ENCODE measurements around the gene BANP.
A peak's percentile ranks its signal among the peaks of the same experiment; 100 is the strongest.
"Not testable (repeated sequence)": the region's sequence is repeated elsewhere in the genome, so short reads cannot be mapped to it uniquely, and the experiment has no call there.

BANP gene

GRCh38 chr16:88024491-88025085 is 73.4 kb downstream of the BANP start:
- H4K91ac ChIP-seq (ENCODE audit: low read length); H2BK5ac ChIP-seq (ENCODE audit: low read depth, low read length, poor library complexity, severe bottlenecking); H2AK5ac ChIP-seq (ENCODE audit: low read length, severe bottlenecking); H3K9me3 ChIP-seq (ENCODE audit: control insufficient read depth, low read length); H4K8ac ChIP-seq (ENCODE audit: low read length); H3K18ac ChIP-seq (ENCODE audit: low read depth in 1 of 2, low read length in 2 of 2); H3K4ac ChIP-seq (ENCODE audit: low read depth in 1 of 2, low read length in 2 of 2); H2AFZ ChIP-seq (ENCODE audit: low read depth, low read length); H3K4me2 ChIP-seq (ENCODE audit: low read length, poor library complexity, severe bottlenecking); H2BK120ac ChIP-seq (ENCODE audit: low read depth, low read length); H3K14ac ChIP-seq (ENCODE audit: low read length in 2 of 2); H3K27me3 ChIP-seq (ENCODE audit: control insufficient read depth in 1 of 2, insufficient read depth in 1 of 2, low read length in 2 of 2); H3K23ac ChIP-seq (ENCODE audit: low read length in 2 of 2): not testable (repeated sequence)
- Histone ChIP-seq H3K4me3 (ENCODE audit: insufficient read depth in 1 of 2, low read depth in 1 of 2, low read length in 2 of 2) (peak overlapping the region in 1 of 2 experiments; percentile 44), H2BK15ac (ENCODE audit: low read depth, poor library complexity, severe bottlenecking) (peak overlapping the region; percentile 19), H3K9ac (ENCODE audit: low read length) (peak overlapping the region; percentile 83), H2BK12ac (ENCODE audit: low read length in 2 of 2) (peak overlapping the region in 1 of 2 experiments; percentile 68), H3K36me3 (ENCODE audit: control insufficient read depth in 1 of 2, insufficient read depth in 2 of 2, low read depth in 1 of 2, low read length in 2 of 2) (peaks cover 7 to 43% of the 10 kb centered on the region in 2 experiments), H3K4me1 (ENCODE audit: control insufficient read depth, insufficient read depth, low read depth, low read length) (peaks cover 20% of the 10 kb centered on the region), H3K79me1 (replicated peaks; ENCODE audit: low read length, poor library complexity, severe bottlenecking) (peaks cover 30% of the 10 kb centered on the region), H3K27ac (ENCODE audit: low read length, poor library complexity, severe bottlenecking) (peak overlapping the region; percentile 34)
- WGBS = 76% methylated on average over 19 of the region's 21 CpGs
- DNase-seq = peak; percentile 50

GRCh38 chr16:88025086-88025492 is 73.9 kb downstream of the BANP start:
- Histone ChIP-seq H3K79me1 (replicated peaks; ENCODE audit: low read length, poor library complexity, severe bottlenecking) (peaks cover 29% of the 10 kb centered on the region), H3K4me1 (ENCODE audit: control insufficient read depth, insufficient read depth, low read depth, low read length) (peaks cover 18% of the 10 kb centered on the region), H3K9ac (ENCODE audit: low read length) (peak overlapping the region; percentile 83), H3K4me3 (ENCODE audit: insufficient read depth in 1 of 2, low read depth in 1 of 2, low read length in 2 of 2) (peak overlapping the region in 1 of 2 experiments; percentile 63), H3K36me3 (ENCODE audit: control insufficient read depth in 1 of 2, insufficient read depth in 2 of 2, low read depth in 1 of 2, low read length in 2 of 2) (peaks cover 4 to 39% of the 10 kb centered on the region in 2 experiments), H3K27ac (ENCODE audit: low read length, poor library complexity, severe bottlenecking) (peak overlapping the region; percentile 34)
- H2AK5ac ChIP-seq (ENCODE audit: low read length, severe bottlenecking); H3K23ac ChIP-seq (ENCODE audit: low read length in 2 of 2); H3K4me2 ChIP-seq (ENCODE audit: low read length, poor library complexity, severe bottlenecking); H2BK12ac ChIP-seq (ENCODE audit: low read length in 2 of 2); H3K14ac ChIP-seq (ENCODE audit: low read length in 2 of 2); H2BK15ac ChIP-seq (ENCODE audit: low read depth, poor library complexity, severe bottlenecking); H3K18ac ChIP-seq (ENCODE audit: low read depth in 1 of 2, low read length in 2 of 2); H3K27me3 ChIP-seq (ENCODE audit: control insufficient read depth in 1 of 2, insufficient read depth in 1 of 2, low read length in 2 of 2); H2BK120ac ChIP-seq (ENCODE audit: low read depth, low read length); H3K4ac ChIP-seq (ENCODE audit: low read depth in 1 of 2, low read length in 2 of 2); H2AFZ ChIP-seq (ENCODE audit: low read depth, low read length); H2BK5ac ChIP-seq (ENCODE audit: low read depth, low read length, poor library complexity, severe bottlenecking); H4K91ac ChIP-seq (ENCODE audit: low read length); H3K9me3 ChIP-seq (ENCODE audit: control insufficient read depth, low read length); H4K8ac ChIP-seq (ENCODE audit: low read length): not testable (repeated sequence)
- DNase-seq = peak; percentile 81
- WGBS = 75% methylated on average over 10 of the region's 10 CpGs

GRCh38 chr16:88025828-88026555 is 74.8 kb downstream of the BANP start:
- H2BK120ac ChIP-seq (ENCODE audit: low read depth, low read length); H3K27me3 ChIP-seq (ENCODE audit: control insufficient read depth in 1 of 2, insufficient read depth in 1 of 2, low read length in 2 of 2); H3K4me2 ChIP-seq (ENCODE audit: low read length, poor library complexity, severe bottlenecking); H2BK12ac ChIP-seq (ENCODE audit: low read length in 2 of 2); H2AFZ ChIP-seq (ENCODE audit: low read depth, low read length); H2BK5ac ChIP-seq (ENCODE audit: low read depth, low read length, poor library complexity, severe bottlenecking); H3K27ac ChIP-seq (ENCODE audit: low read length, poor library complexity, severe bottlenecking); H3K9me3 ChIP-seq (ENCODE audit: control insufficient read depth, low read length); H3K14ac ChIP-seq (ENCODE audit: low read length in 2 of 2); H4K91ac ChIP-seq (ENCODE audit: low read length); H3K4me3 ChIP-seq (ENCODE audit: insufficient read depth in 1 of 2, low read depth in 1 of 2, low read length in 2 of 2); H3K18ac ChIP-seq (ENCODE audit: low read depth in 1 of 2, low read length in 2 of 2); H2AK5ac ChIP-seq (ENCODE audit: low read length, severe bottlenecking); H4K8ac ChIP-seq (ENCODE audit: low read length); DNase-seq; H3K23ac ChIP-seq (ENCODE audit: low read length in 2 of 2); H3K4ac ChIP-seq (ENCODE audit: low read depth in 1 of 2, low read length in 2 of 2); H2BK15ac ChIP-seq (ENCODE audit: low read depth, poor library complexity, severe bottlenecking): not testable (repeated sequence)
- H3K36me3 ChIP-seq (ENCODE audit: control insufficient read depth in 1 of 2, insufficient read depth in 2 of 2, low read depth in 1 of 2, low read length in 2 of 2) = peaks cover 0 to 32% of the 10 kb centered on the region in 2 experiments
- 98% methylated on average over 23 of the region's 24 CpGs for WGBS
- H3K79me1 ChIP-seq (replicated peaks; ENCODE audit: low read length, poor library complexity, severe bottlenecking) = peaks cover 26% of the 10 kb centered on the region
- peak overlapping the region; percentile 75 for H3K9ac ChIP-seq (ENCODE audit: low read length)
- H3K4me1 ChIP-seq (ENCODE audit: control insufficient read depth, insufficient read depth, low read depth, low read length) = peaks cover 18% of the 10 kb centered on the region

Measured in mesenchymal stem cell (in vitro differentiated cells and primary cell).